ENCODE results near the gene CNTNAP2. TPM values are rescaled to one million over a fixed set of nuclear protein-coding genes. Genes with fewer than 3 reads are reported as not detected.

CNTNAP2 gene
- total RNA-seq, 1 donor from 2014 or later, result 4.2 TPM

- Mint-ChIP-seq H3K36me3 (no peaks in the 10 kb centered on the region), H3K27ac (peak overlapping the region; percentile 4)
Measured at GRCh38 chr7:146655928-146656797, 539.6 kb downstream of the CNTNAP2 start.

DNA sequence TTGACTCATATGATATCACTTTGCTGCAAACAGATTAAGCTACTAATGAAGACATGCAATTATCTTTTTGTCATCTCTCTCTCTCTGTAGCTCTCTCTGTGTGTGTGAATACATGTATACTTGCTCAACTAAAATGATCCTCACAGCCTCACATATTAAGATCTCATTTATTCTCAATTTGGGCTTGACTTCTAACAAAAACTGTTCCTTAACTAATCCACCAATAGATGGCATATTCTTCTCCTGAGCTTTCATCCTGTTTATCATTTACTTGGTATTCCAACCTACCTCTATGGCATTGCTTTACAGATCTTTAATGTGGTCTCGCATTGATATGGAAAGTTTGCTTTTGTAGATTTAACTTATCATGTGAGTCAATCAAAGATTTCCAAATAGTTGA, 540.4 kb downstream of the CNTNAP2 start:
- no peak for DNase-seq (ENCODE audit: low spot score in 2 of 2, unreplicated experiment in 2 of 2)
- H3K4me1 Mint-ChIP-seq, result peaks cover 70% of the 10 kb centered on the region
- H3K27ac Mint-ChIP-seq, result no peak overlapping the region
- no peaks in the 10 kb centered on the region for H3K36me3 Mint-ChIP-seq
- peaks cover 8% of the 10 kb centered on the region for H3K27me3 Mint-ChIP-seq (ENCODE audit: low read depth)
- no peak for TF ChIP-seq CTCF (IDR thresholded peaks at IDR 0.05; ENCODE audit: unreplicated experiment)
- no peaks in the 10 kb centered on the region for H3K9me3 Mint-ChIP-seq
- H3K4me3 Mint-ChIP-seq, result no peak overlapping the region

More at GRCh38 chr7:146655928-146656797, 539.6 kb downstream of the CNTNAP2 start:
- peaks cover 8% of the 10 kb centered on the region for H3K27me3 Mint-ChIP-seq (ENCODE audit: low read depth)
- peaks cover 71% of the 10 kb centered on the region for H3K4me1 Mint-ChIP-seq
- no peak for DNase-seq (ENCODE audit: low spot score in 2 of 2, unreplicated experiment in 2 of 2)
- no peaks in the 10 kb centered on the region for H3K9me3 Mint-ChIP-seq
- no peak overlapping the region for H3K4me3 Mint-ChIP-seq
- TF ChIP-seq CTCF (IDR thresholded peaks at IDR 0.05; ENCODE audit: unreplicated experiment), result no peak

DNA sequence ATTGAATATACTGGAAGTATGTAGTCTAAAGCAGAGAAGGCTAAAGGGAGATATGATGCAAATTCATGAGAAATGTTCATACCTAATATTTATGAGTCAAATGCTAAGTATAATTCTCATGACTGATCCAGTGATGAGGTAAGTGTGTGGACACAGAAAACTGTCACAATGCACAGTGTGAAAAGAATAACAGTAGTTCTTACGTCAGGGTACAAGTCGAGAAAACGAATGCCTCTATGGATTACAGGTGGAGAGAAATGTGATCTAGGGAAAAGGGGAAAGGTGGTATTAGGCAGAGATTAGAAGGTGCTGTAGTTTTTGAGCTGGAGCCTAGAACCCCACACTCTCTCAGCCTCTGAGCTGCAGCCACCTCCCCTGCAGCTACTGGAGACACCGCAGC, 542.0 kb downstream of the CNTNAP2 start:
- H3K36me3 Mint-ChIP-seq, result no peaks in the 10 kb centered on the region
- peaks cover 8% of the 10 kb centered on the region for H3K27me3 Mint-ChIP-seq (ENCODE audit: low read depth)
- TF ChIP-seq CTCF (IDR thresholded peaks at IDR 0.05; ENCODE audit: unreplicated experiment), result no peak
- H3K27ac Mint-ChIP-seq, result no peak overlapping the region
- no peak overlapping the region for H3K4me3 Mint-ChIP-seq
- DNase-seq (ENCODE audit: low spot score in 2 of 2, unreplicated experiment in 2 of 2), result no peak
- peaks cover 59% of the 10 kb centered on the region for H3K4me1 Mint-ChIP-seq
- H3K9me3 Mint-ChIP-seq, result no peaks in the 10 kb centered on the region

DNA sequence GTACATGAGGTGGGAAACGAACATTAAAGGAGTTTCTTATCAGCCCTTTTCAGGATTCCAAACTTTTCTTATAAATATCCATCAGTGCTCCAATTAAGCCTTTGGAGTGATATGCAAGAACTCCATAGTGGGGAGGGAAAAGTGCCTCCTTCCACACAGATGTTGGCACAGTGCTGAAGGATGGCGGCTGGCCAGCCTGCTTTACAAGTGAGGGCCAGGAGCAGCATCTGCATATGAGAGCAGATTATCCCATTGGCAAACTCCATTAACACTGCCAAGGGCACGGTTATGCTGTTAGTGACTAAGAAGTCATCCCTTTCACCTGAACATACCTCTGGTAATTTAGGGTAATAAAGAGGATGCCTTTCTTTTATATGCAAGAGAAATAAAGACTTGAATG, 543.1 kb downstream of the CNTNAP2 start:
- no peak for TF ChIP-seq CTCF (IDR thresholded peaks at IDR 0.05; ENCODE audit: unreplicated experiment)

DNA sequence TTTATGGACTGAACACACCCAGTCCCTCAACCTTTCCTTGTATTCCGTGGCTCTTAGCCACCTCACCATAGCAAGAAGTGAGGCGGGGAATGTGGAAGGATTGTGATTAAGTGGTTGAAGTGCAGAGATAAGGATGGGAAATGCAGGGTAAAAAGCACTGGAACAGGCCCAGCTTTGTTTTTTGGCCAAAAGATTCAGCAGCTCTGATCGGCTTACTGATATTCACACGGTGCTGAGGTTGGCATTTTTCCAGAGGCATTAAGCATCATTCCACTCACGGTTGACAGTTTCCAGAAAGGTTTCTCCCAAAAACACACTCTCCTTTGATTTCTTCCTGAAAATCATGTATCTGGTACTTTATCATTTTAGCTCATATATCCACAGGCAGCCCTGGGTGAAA, 544.2 kb downstream of the CNTNAP2 start:
- Mint-ChIP-seq H3K27ac (peak overlapping the region; percentile 27), H3K27me3 (ENCODE audit: low read depth) (peaks cover 8% of the 10 kb centered on the region)

More for the DNA sequence above, 543.1 kb downstream of the CNTNAP2 start:
- no peak overlapping the region for H3K27ac Mint-ChIP-seq
- no peaks in the 10 kb centered on the region for H3K36me3 Mint-ChIP-seq
- H3K27me3 Mint-ChIP-seq (ENCODE audit: low read depth), result peaks cover 8% of the 10 kb centered on the region
- H3K9me3 Mint-ChIP-seq, result no peaks in the 10 kb centered on the region
- no peak overlapping the region for H3K4me3 Mint-ChIP-seq
- no peak for DNase-seq (ENCODE audit: low spot score in 2 of 2, unreplicated experiment in 2 of 2)
- peaks cover 50% of the 10 kb centered on the region for H3K4me1 Mint-ChIP-seq

More for the DNA sequence above, 544.2 kb downstream of the CNTNAP2 start:
- no peak for DNase-seq (ENCODE audit: low spot score in 2 of 2, unreplicated experiment in 2 of 2)
- H3K4me3 Mint-ChIP-seq, result no peak overlapping the region
- no peaks in the 10 kb centered on the region for H3K36me3 Mint-ChIP-seq
- TF ChIP-seq CTCF (IDR thresholded peaks at IDR 0.05; ENCODE audit: unreplicated experiment), result no peak
- H3K9me3 Mint-ChIP-seq, result no peaks in the 10 kb centered on the region
- peaks cover 44% of the 10 kb centered on the region for H3K4me1 Mint-ChIP-seq
